ENCODE measurements around the gene ZBTB7C.

GRCh38 chr18:48134609-48135008 is 274.6 kb downstream of the ZBTB7C start:
- TF ChIP-seq, protein P1, sequence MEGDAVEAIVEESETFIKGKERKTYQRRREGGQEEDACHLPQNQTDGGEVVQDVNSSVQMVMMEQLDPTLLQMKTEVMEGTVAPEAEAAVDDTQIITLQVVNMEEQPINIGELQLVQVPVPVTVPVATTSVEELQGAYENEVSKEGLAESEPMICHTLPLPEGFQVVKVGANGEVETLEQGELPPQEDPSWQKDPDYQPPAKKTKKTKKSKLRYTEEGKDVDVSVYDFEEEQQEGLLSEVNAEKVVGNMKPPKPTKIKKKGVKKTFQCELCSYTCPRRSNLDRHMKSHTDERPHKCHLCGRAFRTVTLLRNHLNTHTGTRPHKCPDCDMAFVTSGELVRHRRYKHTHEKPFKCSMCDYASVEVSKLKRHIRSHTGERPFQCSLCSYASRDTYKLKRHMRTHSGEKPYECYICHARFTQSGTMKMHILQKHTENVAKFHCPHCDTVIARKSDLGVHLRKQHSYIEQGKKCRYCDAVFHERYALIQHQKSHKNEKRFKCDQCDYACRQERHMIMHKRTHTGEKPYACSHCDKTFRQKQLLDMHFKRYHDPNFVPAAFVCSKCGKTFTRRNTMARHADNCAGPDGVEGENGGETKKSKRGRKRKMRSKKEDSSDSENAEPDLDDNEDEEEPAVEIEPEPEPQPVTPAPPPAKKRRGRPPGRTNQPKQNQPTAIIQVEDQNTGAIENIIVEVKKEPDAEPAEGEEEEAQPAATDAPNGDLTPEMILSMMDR (optimal IDR thresholded peaks at IDR 0.05 in 1 of 3, IDR thresholded peaks at IDR 0.05 in 1 of 3, conservative IDR thresholded peaks at IDR 0.05 in 1 of 3; ENCODE audit: extremely low read depth in 1 of 3, insufficient read depth in 2 of 3, low read length in 3 of 3), result no peak
- no peak for TF ChIP-seq EZH2 (IDR thresholded peaks at IDR 0.05; ENCODE audit: low read length)
